Activated CD8-positive, alpha-beta memory T cell treated with anti-CD3 and anti-CD28 coated beads for 36 hours (primary cell): ENCODE data around the gene ATP2A3. TPM values are rescaled to one million over a fixed set of nuclear protein-coding genes. Genes with fewer than 3 reads are reported as not detected.

Source experiments
- CTCF ChIA-PET: fragments of 350-600 bp; sonication (Branson Sonifier 250); formaldehyde crosslinking; loops from one replicate; lab custom pipeline; 2021; ENCODE audit warnings: antibody characterized with exemption; lab: Charles Lee
- POLR2A ChIA-PET: fragments of 350-600 bp; sonication (Branson Sonifier 250); formaldehyde crosslinking; loops from one replicate; lab custom pipeline; 2021; ENCODE audit warnings: antibody characterized with exemption; lab: Charles Lee
- total RNA-seq, 2 experiments: library from RNA; stranded (reverse); gene quantifications; one replicate each; pipeline ENCODE4 v1.2.3, GENCODE V29; 2021

ATP2A3 gene
- total RNA-seq, 2 experiments from 2014 or later, result 112 to 116 TPM

DNA sequence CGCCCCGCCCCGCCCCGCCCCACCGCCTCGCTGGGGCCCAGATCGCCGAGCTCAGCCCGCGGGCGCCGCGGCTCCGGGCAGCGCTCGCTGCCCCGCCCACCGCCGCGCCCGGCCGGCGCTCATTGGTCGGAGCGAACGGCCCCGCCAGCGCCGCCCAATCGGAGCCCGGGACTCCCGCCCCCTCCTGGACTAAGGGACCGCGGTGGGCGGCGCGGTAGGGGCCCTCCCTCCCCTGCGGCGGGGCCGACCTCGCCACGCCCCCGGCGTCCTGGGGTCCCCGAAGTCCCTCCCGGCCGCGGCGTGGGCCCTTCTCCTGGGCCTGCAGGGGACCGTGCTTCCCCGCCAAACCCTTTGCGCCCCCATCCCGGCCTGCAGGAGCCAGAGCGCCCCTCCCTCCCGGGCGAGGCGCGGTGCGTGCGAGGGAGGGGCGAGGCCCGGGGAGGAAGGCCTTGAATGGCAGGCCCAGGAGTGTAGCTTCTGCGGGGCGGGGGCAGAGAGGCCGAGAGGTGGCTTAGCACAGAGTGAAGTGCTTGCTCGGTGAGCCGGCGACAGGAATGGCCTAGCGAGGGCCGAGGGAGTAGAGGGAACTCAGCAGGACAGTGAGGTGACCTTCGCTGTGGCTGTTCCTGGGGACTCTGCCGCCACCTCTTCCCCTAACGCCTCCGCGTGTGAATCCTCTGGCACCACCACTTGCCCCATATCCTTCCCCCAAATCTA is 71.1 kb downstream of the ATP2A3 start, which contains the start of gene CAMKK1:
CAMKK1 (minus strand) TSS at position 51 of the 717 bp plus-strand sequence. CDS start 7,366 bp downstream, outside the sequence.
- ChIA-PET CTCF (interaction anchor here (1.0 to 2.1 kb wide), 4 partner anchors 21 to 117 kb away, joined by 3 to 8 read pairs (median 4); no protein-coding TSS in a partner anchor), POLR2A (interaction anchor here (1.2 to 1.5 kb wide), 2 partner anchors 23 to 72 kb away, joined by 3 to 5 read pairs; partner anchors contain the start of gene P2RX1)

DNA sequence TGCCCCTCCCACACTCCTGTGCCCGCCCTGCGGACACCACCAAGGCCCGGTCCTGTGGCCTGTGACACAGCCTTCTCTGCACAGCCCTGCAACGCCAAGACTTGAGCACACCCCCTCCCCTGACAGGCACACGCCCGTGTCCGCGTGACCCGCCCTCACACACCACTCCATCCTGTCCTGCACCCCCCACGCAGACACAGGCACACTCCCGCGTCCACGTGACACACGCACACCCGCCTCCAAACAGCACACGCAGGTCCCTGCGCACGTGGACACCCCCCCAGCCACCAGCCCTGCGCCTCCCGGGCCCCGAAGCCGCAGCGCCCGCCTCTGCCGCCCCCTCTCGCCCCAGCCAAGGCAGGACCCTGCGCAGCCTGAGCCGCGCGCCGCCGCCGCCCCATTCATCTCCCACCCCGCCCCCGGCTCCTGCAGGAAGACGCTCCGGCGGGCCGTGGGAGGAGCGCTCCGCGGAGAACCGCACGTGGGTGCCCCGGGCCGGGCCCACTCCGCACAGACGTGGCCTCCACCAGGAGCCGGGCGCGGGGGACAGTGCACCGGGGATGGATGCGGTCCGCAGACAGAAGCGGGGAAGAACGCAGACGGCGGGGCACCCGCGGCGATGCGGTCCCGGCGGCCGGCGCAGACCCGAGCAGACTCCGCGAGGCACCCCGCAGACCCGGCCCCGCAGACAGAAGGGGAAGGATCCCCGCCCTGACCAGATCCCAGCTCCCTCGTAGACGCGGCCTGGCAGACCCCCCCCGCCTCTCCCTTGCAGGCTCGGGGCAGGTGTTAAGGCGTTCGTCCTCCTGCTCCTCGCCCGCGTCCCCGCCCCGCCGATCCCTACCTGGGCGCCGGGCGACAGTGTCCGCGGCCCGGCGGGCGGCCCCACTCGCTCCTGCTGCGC is 71.9 kb downstream of the ATP2A3 start:
- ChIA-PET POLR2A (interaction anchor here (1.2 kb wide), 1 partner anchor 24 kb away, joined by 3 read pairs; the partner anchor contains the start of gene P2RX1), CTCF (interaction anchor here (1.0 kb wide), 1 partner anchor 47 kb away, joined by 3 read pairs; no protein-coding TSS in a partner anchor)

DNA sequence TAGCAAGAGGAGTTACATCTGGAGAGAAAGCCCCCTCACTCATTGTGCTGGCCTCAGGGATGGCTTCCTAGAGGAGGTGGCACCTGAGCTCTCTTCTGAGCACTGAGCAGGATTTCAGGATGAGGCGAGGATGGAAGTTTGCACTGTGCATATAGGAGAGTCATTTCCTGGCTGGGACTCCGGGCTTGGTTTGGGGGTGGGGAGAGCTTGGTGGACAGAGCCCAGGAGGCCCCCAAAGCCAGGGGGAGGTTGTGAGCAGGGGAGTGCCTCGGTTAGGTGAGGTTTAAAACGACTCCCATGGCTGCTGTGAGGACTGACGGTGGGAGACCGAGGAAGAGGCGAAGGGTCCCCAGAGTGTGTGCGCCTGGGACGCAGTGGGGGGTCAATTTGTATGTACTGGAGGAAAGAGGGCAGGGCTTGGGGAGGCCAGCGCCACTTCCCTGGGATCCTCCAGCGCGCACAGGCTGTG is 72.6 kb downstream of the ATP2A3 start:
- ChIA-PET POLR2A (no interaction called here), CTCF (no interaction called here)

DNA sequence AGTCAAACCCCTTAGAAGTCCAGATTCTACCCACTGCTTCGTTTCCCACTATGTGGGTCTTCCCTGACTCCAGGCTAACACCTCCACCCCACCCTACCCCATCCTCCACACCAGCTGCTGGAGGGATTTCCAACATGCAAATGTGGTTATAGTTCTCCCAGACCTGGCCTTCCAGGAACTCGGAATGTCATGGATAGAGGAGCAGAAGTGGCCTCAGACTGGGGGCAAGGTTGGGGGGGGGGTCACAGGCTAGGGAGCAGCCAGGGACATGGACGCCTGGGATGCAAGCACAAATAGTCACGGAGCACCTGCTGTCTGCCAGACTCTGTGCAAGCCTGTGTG is 73.4 kb downstream of the ATP2A3 start:
- CTCF ChIA-PET, result no interaction called here
- POLR2A ChIA-PET, result no interaction called here

DNA sequence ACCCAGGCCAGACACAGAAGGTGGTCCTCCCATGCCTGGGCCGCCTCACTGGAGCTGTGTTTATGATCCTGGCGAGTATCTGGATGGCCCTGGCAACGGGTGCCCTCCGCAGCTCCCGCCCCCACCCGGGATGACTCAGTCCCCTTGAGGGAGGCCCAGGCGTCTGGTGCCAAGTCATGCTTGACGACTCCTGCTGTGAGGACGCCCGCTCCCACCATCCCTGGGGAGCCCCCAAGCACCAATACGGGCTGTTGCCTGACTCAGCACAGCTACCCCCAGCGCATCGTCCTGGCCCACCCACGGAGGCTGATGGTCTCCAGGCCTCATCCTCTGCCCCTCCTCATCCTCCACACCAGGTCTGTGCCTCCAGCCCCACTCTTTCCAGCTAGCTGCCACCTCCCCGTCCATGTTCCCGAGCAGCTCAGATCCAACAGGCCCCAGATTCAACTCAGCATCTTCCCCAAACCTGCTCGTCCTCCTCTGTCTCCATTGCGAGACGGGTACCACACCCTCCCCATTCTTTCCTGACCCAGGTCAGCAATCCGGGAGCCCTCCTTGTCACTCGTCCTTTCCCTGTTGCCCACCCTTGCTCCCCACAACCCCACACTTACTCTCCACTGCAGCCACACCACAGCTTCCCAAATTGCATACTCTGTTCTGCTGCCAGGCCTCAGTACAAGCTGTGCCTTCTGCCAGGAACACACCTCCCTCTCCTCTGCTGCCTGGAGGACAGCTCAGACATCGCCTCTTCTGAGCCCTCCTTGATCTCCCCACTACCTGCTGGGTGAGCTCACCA is 74.0 kb downstream of the ATP2A3 start:
- ChIA-PET POLR2A (no interaction called here), CTCF (interaction anchor here (1.1 to 1.2 kb wide), 2 partner anchors 24 to 44 kb away, joined by 3 to 5 read pairs; partner anchors contain the start of gene NCBP3)

DNA sequence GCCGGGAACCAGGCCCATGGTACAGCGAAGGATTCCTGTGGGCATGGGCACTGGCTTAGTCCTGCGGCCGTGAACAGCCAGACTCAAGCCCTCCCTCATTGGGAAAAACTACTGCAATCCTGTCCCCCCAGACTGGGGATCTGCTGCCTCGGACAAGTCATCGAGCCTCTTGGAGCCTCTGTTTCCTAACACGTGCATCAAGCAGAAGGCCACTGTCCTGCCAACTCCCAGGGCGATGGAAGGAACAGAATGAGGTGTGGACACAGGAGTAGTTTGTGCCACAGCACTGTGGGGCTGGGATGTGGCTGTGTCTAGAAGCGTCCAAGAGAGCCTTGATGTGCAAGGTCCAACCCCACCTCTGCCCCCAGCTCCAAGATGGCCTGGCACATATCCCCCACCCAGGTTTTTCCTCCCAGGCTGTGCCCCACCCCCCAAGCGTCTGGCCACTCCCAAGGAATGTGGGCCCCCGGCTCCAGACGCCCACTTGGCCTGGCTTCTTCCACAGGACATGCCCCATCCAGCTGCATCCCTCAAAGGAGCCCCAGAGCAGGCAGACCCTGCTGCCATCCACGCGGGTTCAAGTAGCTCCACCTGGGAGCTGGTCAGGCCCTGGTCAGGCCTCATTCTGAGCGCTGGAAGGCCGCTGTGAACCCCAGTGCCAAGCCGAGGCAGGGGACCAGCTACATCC is 74.8 kb downstream of the ATP2A3 start:
- POLR2A ChIA-PET, result interaction anchor here (0.5 kb wide), 1 partner anchor 1127 kb away, joined by 5 read pairs; no protein-coding TSS in a partner anchor
- CTCF ChIA-PET, result interaction anchor here (1.1 to 1.2 kb wide), 2 partner anchors 25 to 44 kb away, joined by 3 to 5 read pairs; partner anchors contain the start of gene NCBP3

DNA sequence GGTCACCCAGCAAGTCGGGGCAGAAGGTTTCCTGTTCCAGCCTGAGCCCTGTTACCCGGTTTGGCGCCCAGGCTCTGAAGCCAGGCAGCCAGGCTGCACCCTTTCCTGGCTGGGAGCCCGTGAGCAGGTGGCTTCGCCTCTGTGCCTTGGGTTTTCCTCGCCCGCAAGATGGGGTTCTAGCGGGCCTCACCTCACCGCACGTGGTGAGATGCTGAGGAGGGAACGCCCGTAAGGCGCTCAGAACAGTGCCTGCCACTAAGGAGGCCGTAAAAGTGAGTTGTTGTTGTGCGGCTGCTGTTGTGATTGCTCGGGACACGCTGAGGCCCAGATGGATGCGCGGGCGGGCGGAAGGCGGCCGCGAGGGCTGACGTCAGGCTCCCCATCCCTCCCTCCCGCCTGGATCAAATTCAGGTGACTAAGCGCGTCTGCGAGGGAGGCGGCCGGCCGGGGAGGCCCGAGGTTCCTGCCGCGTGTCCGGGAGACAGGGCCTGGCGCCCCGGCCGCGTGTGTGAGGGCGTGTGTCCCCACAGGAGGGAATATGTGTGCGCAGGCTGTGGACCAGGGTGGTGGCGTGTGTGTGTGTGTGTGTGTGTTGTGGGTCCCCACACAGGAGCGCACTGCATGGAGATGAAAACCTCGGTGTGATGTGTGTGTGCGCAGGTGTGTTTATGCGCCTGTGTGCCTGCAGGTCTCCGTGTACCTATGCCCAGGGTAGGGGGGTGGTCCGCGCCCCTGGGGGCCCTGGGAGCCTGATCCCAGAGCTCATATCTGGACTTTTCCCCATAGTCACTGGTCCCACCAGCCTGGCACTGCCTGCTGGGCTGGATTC is 75.7 kb downstream of the ATP2A3 start:
- ChIA-PET POLR2A (no interaction called here), CTCF (interaction anchor here (1.0 kb wide), 1 partner anchor 25 kb away, joined by 3 read pairs; no protein-coding TSS in a partner anchor)

DNA sequence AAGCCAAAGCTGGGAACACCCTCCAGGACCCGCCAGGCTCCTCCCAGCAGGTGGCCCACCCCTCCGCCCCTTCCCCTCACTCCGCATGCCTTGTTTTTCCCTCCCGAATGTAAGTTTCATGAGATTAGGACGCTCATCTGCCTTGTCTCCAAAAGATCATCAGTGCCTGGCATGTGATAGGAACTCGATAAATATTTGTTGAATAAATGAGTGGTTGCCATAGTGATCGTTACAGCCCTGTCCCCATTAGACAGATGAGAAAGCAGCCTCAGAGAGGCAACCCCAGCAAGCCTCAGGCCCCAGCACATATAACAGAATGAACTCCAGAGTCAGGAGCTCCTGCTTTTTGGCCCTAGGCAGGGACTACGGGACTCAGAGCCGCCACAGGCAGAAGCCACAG is 76.4 kb downstream of the ATP2A3 start:
- CTCF ChIA-PET, result interaction anchor here (1.0 kb wide), 1 partner anchor 24 kb away, joined by 3 read pairs; no protein-coding TSS in a partner anchor
- POLR2A ChIA-PET, result no interaction called here

DNA sequence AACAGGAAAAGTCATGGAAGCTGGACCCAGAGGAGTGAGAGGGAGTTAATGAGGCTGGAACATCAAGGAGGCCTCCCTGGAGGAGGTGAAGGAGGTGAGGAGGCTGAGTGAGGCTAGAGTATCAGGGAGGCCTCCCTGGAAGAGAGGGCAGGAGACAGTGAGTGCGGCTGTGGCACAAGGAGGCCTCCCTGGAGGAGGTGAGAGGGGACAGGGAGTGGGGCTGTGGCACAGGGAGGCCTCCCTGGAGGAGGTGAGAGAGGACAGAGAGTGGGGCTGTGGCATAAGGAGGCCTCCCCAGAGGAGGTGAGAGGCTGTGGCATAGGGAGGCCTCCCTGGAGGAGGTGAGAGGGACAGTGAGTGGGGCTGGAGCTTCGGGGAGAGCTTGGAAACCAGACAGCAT is 76.8 kb downstream of the ATP2A3 start:
- ChIA-PET CTCF (no interaction called here), POLR2A (no interaction called here)

DNA sequence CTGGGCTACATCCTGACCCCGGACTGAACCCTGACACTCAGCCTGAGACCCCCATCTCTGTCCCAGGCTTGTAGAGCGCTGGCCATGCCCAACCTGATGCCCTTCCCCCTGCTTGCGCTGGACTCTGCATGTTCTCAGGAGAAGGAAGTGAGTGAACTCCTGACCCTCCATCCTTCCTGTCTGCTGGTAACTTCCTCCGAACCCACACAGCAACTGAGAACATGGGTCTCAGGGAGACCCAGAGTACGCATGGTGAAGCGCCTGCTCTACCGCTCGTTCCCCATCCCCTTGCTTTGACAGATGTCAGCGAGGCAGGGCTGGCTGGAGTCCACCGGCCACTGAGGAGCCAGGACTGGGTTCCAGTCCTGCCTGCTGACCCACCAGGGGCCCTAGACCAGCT is 77.5 kb downstream of the ATP2A3 start:
- POLR2A ChIA-PET, result no interaction called here
- CTCF ChIA-PET, result no interaction called here

DNA sequence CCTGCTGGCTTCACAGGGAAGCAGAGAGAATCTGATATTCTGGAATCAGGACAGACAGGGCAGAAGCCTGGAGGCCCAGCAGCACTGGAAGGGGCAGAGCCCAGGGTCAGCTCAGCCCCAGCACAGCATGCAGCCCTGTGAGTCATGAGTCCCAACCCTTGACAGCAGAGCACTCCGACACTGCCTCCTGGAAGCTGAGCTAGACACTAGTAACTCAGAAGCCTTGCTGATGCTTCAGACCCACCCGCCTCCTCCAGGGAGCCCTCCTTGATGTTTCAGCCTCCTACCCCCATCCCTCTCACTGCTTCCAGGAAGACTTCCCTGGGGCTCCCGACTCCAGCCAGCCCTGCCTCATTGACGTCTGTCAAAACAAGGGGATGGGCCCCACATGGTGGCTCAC is 78.3 kb downstream of the ATP2A3 start:
- POLR2A ChIA-PET, result no interaction called here

DNA sequence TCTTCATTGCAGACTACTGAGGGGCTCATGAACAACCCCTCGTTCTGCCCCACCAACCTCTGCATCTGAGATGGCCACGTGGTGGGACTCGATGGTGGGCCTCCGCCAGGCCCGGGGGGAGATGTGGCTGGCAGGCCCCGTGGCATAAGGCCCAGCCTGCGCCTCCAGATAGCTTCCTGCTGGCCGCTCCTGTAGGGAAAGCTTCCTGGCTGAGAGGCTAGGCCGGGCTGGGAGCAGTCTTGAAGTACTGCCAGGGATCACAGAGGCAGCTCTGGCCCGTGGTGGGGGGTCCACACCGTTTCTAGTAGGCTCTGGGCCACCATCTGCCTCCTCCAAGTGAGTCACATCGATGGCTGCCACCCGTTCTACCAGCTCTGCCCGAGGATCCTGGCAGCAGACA is 79.0 kb downstream of the ATP2A3 start:
- ChIA-PET POLR2A (no interaction called here), CTCF (interaction anchor here (0.5 to 1.2 kb wide), 3 partner anchors 58 to 147 kb away, joined by 3 to 5 read pairs (median 3); no protein-coding TSS in a partner anchor)

More for the DNA sequence above, 78.3 kb downstream of the ATP2A3 start:
- CTCF ChIA-PET, result interaction anchor here (1.1 kb wide), 1 partner anchor 59 kb away, joined by 3 read pairs; no protein-coding TSS in a partner anchor

DNA sequence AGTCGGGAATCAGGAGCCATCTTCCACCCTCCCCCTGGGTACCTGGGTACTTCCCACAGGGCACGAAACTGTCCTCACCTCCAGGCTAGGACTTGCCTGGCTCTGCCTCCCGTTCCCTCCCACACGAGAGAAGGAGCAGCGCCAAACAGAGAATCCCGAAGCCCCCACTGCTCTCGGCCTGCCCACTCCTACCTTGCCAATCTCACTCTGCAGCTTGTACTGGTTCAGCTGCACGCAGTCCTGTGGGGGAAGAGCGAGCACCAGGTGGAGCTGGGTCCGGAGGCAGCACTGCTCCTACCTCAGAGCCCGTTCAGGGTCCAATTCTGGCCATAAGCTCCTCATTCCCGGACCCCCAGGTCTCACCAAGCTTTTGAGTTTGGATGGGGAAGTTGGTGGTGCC is 80.0 kb downstream of the ATP2A3 start:
- POLR2A ChIA-PET, result no interaction called here

DNA sequence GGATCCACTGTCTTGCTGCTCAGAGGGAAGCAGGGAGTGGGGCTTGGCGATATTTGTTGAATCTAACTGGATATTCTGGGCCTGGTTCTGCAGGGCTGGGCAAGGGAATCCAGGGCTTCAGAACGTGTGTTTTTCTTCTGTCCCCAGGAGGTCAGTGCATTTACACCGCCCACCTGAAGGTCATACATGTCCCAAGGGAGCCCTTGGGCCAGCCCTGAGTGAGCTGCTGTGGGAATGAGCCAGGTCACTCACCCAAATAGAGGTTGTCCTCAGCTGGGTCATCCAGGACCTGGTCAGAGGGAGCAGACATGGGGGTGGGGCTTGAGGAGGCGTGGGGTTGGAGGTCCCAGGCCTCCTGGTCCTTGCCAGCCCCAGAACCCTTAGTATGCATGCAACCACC is 82.0 kb downstream of the ATP2A3 start:
- ChIA-PET CTCF (no interaction called here), POLR2A (no interaction called here)

More for the DNA sequence above, 80.0 kb downstream of the ATP2A3 start:
- CTCF ChIA-PET, result interaction anchor here (0.5 to 1.2 kb wide), 2 partner anchors 146 to 974 kb away, joined by 3 read pairs; no protein-coding TSS in a partner anchor

DNA sequence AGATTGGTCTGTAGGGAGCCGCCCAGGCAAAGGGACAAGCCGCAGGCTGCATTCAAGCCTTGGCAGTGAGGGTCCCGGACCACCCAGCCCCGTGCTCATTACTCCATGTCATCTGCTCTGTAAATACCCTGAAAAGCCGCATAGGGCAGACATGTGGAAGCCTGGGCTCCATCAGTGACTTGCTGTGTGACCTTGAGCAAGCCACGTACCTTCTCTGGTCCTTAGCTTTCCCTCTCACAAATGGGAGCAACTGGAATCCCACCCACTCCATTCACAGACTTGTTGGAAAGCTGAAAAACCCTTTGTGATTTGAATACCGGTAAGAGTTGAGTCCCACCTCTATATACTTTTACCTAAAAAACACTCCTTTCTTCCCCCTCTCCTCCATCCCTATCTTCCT is 83.3 kb downstream of the ATP2A3 start:
- CTCF ChIA-PET, result no interaction called here
- POLR2A ChIA-PET, result no interaction called here

DNA sequence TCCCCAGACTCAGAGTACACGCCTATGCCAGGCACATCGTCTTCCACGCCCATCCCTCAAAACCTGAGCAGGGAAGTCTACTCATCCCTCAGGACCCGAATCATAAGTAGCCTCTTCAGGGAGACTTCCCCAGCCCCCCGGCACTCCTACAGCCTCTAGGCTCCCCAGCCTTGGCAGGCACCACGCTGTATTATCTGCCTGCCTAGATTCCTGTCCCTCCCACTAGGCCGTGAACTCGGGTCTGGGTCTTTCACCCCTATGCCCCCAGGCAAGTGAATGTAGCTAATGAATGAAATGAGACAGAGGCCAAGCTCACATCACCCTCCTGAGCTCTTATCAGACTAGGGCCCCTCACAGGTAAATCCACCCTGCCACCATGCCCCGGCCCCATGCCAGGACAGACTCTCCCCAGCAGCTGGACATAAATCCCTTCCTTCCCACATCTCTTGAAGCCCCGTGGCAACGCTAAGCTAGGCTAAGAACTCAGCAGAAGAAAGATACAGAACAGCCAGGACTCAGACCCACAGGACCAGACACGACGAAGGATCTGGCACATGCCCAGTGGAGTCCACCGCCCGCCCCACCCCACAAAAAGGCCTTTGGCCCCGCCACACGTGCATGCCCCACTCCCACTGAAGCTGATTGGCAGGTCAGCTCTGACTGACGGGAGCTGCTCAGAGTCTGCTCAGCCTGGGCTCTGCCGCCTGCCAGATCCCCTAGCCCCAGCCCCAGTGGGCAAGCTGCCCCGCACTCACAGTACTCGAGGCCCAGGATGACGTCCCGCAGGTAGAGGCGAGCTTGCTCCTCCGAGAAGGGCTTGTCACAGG is 84.4 kb downstream of the ATP2A3 start:
- CTCF ChIA-PET, result interaction anchor here (0.6 to 1.2 kb wide), 2 partner anchors 34 to 1281 kb away, joined by 3 to 5 read pairs; no protein-coding TSS in a partner anchor
- POLR2A ChIA-PET, result no interaction called here
